ENCODE measurements around the gene CYSRT1. TPM values are rescaled to one million over a fixed set of nuclear protein-coding genes. Genes with fewer than 3 reads are reported as not detected.

Gene CYSRT1
- under 1 TPM; 0.32 to 0.49 TPM for total RNA-seq

DNA sequence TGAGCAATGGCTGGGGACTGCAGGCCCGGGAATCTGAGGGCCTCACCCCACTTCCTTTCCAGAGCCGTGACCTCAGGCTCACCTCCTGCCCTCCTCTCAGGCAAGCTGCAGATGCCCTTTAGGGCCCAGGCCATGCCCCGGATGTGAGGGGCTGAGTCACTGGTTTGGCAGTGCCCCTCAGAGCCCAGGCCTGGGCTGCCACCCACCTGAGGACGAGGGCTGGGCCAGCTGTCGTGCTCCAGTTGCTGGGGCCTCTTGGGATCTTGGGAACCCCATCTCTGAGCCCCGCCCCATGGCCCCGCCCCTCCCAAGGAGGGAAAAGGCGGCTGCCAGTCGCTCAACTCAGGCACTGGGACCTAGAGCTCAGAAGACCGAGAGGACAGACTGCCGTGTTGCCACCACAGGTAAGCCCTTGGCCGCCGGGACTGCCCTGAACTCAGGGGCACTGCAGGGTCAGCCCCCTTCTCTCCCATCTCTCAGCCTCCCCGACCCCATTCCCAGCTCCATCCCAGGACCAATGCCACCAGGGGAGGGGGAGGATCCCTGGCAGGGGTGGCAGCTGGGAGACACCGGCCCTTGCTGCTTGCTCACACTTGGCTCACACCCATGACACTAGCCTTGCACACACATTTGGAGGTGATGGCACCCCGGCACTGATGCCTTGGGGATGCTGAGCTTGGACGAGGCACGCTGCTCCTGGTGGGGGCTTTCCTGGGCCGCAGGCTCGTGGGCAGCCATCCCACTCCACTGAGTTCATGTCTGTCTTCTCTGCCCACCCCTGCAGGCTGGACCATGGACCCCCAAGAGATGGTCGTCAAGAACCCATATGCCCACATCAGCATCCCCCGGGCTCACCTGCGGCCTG, at the start of gene CYSRT1:
CYSRT1 (plus strand) TSS at position 345 of the 865 bp plus-strand sequence; CDS start at position 793, 448 bp downstream.
- peaks cover 12% of the 10 kb centered on the region for H3K27me3 Mint-ChIP-seq
- peak; percentile 33 for DNase-seq
- H3K4me1 Mint-ChIP-seq, result peaks cover 6% of the 10 kb centered on the region
- H3K4me3 Mint-ChIP-seq, result peak within 1 kb of the TSS; percentile 75
- no peaks in the 10 kb centered on the region for H3K36me3 Mint-ChIP-seq
- peak within 1 kb of the TSS; percentile 38 for H3K27ac Mint-ChIP-seq
- no peaks in the 10 kb centered on the region for H3K9me3 Mint-ChIP-seq

- no peaks in the 10 kb centered on the region for H3K9me3 Mint-ChIP-seq
- no peak for DNase-seq
- H3K27me3 Mint-ChIP-seq, result peaks cover 9% of the 10 kb centered on the region
- no peak overlapping the region for H3K4me3 Mint-ChIP-seq
- H3K4me1 Mint-ChIP-seq, result peaks cover 5% of the 10 kb centered on the region
- no peaks in the 10 kb centered on the region for H3K36me3 Mint-ChIP-seq
- H3K27ac Mint-ChIP-seq, result no peak overlapping the region
These were observed 49.5 kb upstream of the CYSRT1 start for GRCh38 chr9:137175345-137175961.

GRCh38 chr9:137176302-137177182, 48.4 kb upstream of the CYSRT1 start:
- no peak overlapping the region for H3K4me3 Mint-ChIP-seq
- H3K36me3 Mint-ChIP-seq, result no peaks in the 10 kb centered on the region
- peaks cover 5% of the 10 kb centered on the region for H3K4me1 Mint-ChIP-seq
- no peaks in the 10 kb centered on the region for H3K9me3 Mint-ChIP-seq
- no peak overlapping the region for H3K27ac Mint-ChIP-seq
- DNase-seq, result no peak
- H3K27me3 Mint-ChIP-seq, result peaks cover 2% of the 10 kb centered on the region

- Mint-ChIP-seq H3K27me3 (no peaks in the 10 kb centered on the region), H3K27ac (no peak overlapping the region), H3K36me3 (peaks cover 3% of the 10 kb centered on the region), H3K4me3 (no peak overlapping the region), H3K9me3 (no peaks in the 10 kb centered on the region), H3K4me1 (peaks cover 5% of the 10 kb centered on the region)
- no peak for DNase-seq
These were observed 46.6 kb upstream of the CYSRT1 start for GRCh38 chr9:137178201-137178938.

DNA sequence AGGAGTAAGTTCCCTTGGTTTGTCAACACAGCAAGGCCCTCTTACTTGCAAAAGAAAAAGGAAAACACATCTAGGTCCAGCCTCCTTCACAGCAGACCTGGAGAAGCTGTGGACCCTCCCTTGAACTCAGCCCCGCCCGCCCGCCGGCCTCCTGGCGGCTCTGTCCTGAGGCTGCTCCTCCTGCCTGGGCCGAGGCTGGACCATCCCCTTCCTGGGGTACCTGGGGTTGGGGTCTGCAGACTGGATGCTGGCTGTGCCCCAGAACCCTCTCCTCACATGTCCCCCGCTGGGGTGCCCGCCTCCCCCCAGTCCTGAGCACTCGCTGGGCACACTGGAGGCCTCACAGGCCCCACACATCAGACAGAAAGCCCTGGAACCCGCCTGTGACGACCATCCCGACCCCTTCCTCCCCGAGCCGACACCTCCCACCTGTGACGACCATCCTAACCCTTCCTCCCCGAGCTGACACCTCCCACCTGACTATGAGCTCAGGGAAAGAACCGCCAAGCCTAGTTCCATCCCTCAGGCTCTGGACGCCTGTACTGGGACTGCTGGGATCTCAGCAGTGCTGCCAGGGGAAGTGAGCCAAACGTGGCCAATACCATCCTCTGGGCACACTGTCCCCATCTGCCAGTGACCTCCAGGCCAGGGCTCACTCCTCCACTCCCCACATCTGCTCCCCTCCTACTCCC, 45.9 kb upstream of the CYSRT1 start:
- no peak for DNase-seq
- Mint-ChIP-seq H3K27me3 (no peaks in the 10 kb centered on the region), H3K9me3 (no peaks in the 10 kb centered on the region), H3K27ac (no peak overlapping the region), H3K4me3 (no peak overlapping the region), H3K4me1 (peaks cover 5% of the 10 kb centered on the region), H3K36me3 (peaks cover 3% of the 10 kb centered on the region)

GRCh38 chr9:137179761-137180160, 45.2 kb upstream of the CYSRT1 start:
- H3K27me3 Mint-ChIP-seq, result no peaks in the 10 kb centered on the region
- H3K9me3 Mint-ChIP-seq, result no peaks in the 10 kb centered on the region
- H3K4me1 Mint-ChIP-seq, result peaks cover 5% of the 10 kb centered on the region
- H3K36me3 Mint-ChIP-seq, result peaks cover 3% of the 10 kb centered on the region
- no peak overlapping the region for H3K4me3 Mint-ChIP-seq
- no peak for DNase-seq
- no peak overlapping the region for H3K27ac Mint-ChIP-seq

DNA sequence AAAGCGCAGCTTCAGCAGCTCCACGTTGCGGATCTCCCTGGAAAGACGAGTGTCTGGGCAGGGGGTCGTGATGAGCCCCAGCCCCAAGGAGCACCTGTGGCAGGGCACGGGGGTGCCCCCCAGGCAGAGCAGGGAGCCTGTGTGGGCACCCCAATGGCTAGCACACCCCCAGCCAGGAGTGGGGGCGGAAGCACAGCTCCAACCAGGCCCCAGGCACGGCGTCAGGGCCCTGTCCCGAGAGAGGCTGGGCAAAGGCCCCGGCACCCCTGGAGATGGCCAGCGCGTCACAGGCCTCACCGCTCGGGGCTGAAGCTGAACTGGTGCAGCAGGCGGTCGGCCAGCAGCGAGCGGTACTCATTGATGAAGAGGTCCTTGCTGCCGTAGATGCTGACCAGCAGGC, 44.5 kb upstream of the CYSRT1 start:
- Mint-ChIP-seq H3K4me1 (peaks cover 5% of the 10 kb centered on the region), H3K4me3 (no peak overlapping the region), H3K27ac (no peak overlapping the region), H3K27me3 (no peaks in the 10 kb centered on the region), H3K36me3 (peaks cover 3% of the 10 kb centered on the region), H3K9me3 (no peaks in the 10 kb centered on the region)
- no peak for DNase-seq

DNA sequence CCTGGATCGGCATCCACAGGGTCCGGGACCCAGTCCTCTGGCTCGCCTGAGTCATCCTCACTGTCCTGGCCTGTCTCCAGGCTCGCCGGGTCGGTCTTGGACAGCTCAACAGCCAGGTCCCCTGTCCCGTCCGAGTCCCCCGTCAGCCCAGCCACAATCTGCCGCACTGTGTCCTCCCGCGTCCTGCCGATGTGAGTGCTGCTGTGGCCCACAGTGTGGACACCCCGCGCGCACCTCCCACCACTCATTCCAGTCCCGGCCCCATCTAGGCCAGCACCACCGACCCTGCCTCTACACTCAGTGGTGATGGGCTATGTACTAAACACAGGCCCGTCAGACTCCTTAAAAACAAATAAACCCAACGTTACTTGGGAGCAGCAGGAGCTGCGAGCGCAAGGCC, 43.3 kb upstream of the CYSRT1 start:
- DNase-seq, result no peak
- Mint-ChIP-seq H3K9me3 (no peaks in the 10 kb centered on the region), H3K4me3 (no peak overlapping the region), H3K4me1 (peaks cover 5% of the 10 kb centered on the region), H3K27ac (no peak overlapping the region), H3K27me3 (no peaks in the 10 kb centered on the region), H3K36me3 (peaks cover 3% of the 10 kb centered on the region)

- Mint-ChIP-seq H3K9me3 (no peaks in the 10 kb centered on the region), H3K36me3 (peaks cover 6% of the 10 kb centered on the region), H3K4me3 (no peak overlapping the region), H3K4me1 (peaks cover 16% of the 10 kb centered on the region), H3K27ac (no peak overlapping the region), H3K27me3 (no peaks in the 10 kb centered on the region)
- DNase-seq, result no peak
These were observed 42.1 kb upstream of the CYSRT1 start for GRCh38 chr9:137182836-137183235.

DNA sequence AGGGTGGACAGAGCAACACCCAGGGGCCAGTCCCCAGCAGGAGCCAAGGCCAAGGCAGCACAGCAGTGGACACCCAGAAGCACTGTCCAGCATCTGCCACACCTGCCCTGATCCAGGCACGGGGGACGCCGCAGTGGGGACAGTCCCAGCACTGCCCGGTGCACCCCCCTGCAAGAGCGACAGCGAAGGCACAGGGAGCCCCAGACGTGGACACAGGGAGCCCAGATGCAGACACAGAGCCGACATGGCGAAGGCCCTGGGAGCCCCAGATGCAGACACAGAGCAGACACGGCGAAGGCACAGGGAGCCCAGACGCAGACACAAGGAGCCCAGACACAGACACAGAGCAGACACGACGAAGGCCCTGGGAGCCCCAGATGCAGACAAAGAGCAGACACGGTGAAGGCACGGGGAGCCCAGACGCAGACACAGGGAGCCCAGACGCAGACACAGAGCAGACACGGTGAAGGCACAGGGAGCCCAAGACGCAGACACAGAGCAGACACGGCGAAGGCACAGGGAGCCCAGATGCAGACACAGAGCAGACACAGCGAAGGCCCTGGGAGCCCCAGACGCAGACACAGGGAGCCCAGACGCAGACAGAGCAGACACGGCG, 40.9 kb upstream of the CYSRT1 start:
- H3K36me3 Mint-ChIP-seq, result peaks cover 8% of the 10 kb centered on the region
- no peaks in the 10 kb centered on the region for H3K9me3 Mint-ChIP-seq
- no peaks in the 10 kb centered on the region for H3K27me3 Mint-ChIP-seq
- peaks cover 16% of the 10 kb centered on the region for H3K4me1 Mint-ChIP-seq
- no peak overlapping the region for H3K4me3 Mint-ChIP-seq
- no peak for DNase-seq
- no peak overlapping the region for H3K27ac Mint-ChIP-seq

DNA sequence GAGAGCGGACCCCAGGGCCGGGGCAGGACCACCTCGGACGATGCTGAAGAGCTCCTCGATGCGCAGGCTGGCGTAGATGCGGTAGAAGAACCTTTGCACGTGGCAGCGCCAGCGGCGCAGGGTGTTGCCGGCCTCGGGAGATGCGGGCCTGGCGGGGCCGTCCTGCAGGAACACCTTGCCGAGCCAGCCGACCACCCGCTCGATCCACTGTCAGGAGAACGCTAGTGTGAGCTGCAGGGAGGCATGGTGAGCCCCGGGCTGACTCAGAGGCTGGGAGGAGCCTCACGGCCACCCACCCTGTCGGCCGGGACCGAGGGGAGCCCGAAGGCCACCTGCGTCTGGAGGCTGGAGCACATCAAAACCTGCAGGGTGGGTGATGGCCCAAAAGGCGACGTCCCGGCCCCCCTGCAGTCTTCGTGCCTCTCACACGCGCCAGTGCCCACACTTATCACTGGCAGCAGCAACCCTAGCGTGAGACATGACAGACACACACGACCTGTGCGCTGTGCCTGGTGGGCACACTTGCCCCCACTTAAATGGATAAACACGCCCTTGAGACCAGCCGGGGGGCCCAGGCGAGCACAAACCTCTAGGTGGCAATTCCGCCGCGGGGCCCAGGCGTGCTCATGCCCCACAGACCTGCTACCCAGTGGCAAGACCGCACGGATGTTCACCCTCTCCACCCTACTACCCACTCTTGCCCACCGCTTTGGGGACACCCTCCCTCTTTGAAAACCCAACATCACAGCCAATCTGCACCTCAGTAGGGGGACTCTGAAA, 39.9 kb upstream of the CYSRT1 start:
- DNase-seq, result no peak
- Mint-ChIP-seq H3K4me3 (no peak overlapping the region), H3K27ac (no peak overlapping the region)

GRCh38 chr9:137185921-137186320, 39.1 kb upstream of the CYSRT1 start:
- peaks cover 23% of the 10 kb centered on the region for H3K4me1 Mint-ChIP-seq
- H3K9me3 Mint-ChIP-seq, result no peaks in the 10 kb centered on the region
- no peak overlapping the region for H3K27ac Mint-ChIP-seq
- H3K27me3 Mint-ChIP-seq, result no peaks in the 10 kb centered on the region
- H3K36me3 Mint-ChIP-seq, result peaks cover 11% of the 10 kb centered on the region
- no peak overlapping the region for H3K4me3 Mint-ChIP-seq
- DNase-seq, result no peak

More for the DNA sequence above, 39.9 kb upstream of the CYSRT1 start:
- H3K27me3 Mint-ChIP-seq, result no peaks in the 10 kb centered on the region
- H3K4me1 Mint-ChIP-seq, result peaks cover 20% of the 10 kb centered on the region
- H3K9me3 Mint-ChIP-seq, result no peaks in the 10 kb centered on the region
- peaks cover 11% of the 10 kb centered on the region for H3K36me3 Mint-ChIP-seq

DNA sequence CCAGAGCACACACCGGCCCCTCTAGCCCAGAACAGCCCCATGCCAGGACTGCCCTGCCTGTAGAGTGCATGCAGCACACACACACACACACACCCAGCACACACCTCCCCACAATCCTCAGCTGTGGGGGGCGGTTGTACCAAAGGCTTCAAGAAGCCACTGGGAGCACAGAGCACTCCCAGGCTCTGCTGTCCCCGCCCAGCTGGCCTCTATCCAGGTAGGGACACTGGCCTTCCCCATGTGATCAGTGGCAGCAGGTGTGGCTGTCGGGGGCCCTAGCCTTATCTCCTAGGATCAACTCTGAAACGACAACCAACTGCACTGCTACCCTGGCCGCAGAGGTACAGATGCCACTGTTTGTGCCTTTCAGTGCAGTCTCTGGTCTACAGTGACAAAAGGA, 38.6 kb upstream of the CYSRT1 start:
- Mint-ChIP-seq H3K36me3 (peaks cover 11% of the 10 kb centered on the region), H3K27me3 (no peaks in the 10 kb centered on the region), H3K4me3 (peak overlapping the region; percentile 92), H3K4me1 (peaks cover 25% of the 10 kb centered on the region), H3K27ac (no peak overlapping the region), H3K9me3 (no peaks in the 10 kb centered on the region)
- no peak for DNase-seq
